ENCODE measurements around the gene DAB1.

DAB1 gene

GRCh38 chr1:57369889-57370288, 54.0 kb downstream of the DAB1 start (continued):
- TF ChIP-seq ELK4 (IDR thresholded peaks at IDR 0.05; ENCODE audit: borderline replicate concordance, low read depth, low read length): no peak

- CTCF ChIA-PET: interaction anchor here (0.6 kb wide), 1 partner anchor 11 kb away, joined by 3 read pairs; no protein-coding TSS in a partner anchor
- Histone ChIP-seq H3K4me3 (ENCODE audit: low read depth, low read length) (no peak overlapping the region), H3K36me3 (ENCODE audit: control insufficient read depth in 2 of 2, insufficient read depth in 1 of 2, low read length in 2 of 2) (no peaks in the 10 kb centered on the region), H3K27ac (ENCODE audit: extremely low read depth, low read depth, low read length) (no peak overlapping the region), H3K4me1 (ENCODE audit: control insufficient read depth, insufficient read depth, low read length) (no peaks in the 10 kb centered on the region), H3K9me3 (ENCODE audit: control insufficient read depth, insufficient read depth, low read depth, low read length) (no peaks in the 10 kb centered on the region)
- POLR2A ChIA-PET: no interaction called here
- TF ChIP-seq ZNF549 (tag by site-specific recombination; IDR thresholded peaks at IDR 0.05): no peak
- TF ChIP-seq ZNF426 (tag by site-specific recombination; IDR thresholded peaks at IDR 0.05): no peak
- TF ChIP-seq SALL2 (tag by site-specific recombination; IDR thresholded peaks at IDR 0.05; ENCODE audit: borderline replicate concordance): no peak
- no peak for TF ChIP-seq BCL11B (tag by site-specific recombination; IDR thresholded peaks at IDR 0.05; ENCODE audit: low read depth)
- TF ChIP-seq ZNF658 (tag by site-specific recombination; IDR thresholded peaks at IDR 0.05): no peak
- TF ChIP-seq, protein P1, sequence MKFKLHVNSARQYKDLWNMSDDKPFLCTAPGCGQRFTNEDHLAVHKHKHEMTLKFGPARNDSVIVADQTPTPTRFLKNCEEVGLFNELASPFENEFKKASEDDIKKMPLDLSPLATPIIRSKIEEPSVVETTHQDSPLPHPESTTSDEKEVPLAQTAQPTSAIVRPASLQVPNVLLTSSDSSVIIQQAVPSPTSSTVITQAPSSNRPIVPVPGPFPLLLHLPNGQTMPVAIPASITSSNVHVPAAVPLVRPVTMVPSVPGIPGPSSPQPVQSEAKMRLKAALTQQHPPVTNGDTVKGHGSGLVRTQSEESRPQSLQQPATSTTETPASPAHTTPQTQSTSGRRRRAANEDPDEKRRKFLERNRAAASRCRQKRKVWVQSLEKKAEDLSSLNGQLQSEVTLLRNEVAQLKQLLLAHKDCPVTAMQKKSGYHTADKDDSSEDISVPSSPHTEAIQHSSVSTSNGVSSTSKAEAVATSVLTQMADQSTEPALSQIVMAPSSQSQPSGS (tag by site-specific recombination; IDR thresholded peaks at IDR 0.05; ENCODE audit: low read depth): no peak
- TF ChIP-seq ZFP41 (tag by site-specific recombination; IDR thresholded peaks at IDR 0.05; ENCODE audit: borderline replicate concordance): no peak
- TF ChIP-seq MZF1 (tag by site-specific recombination; IDR thresholded peaks at IDR 0.05; ENCODE audit: borderline replicate concordance): no peak
- TF ChIP-seq ZNF2 (tag by site-specific recombination; IDR thresholded peaks at IDR 0.05): no peak
- TF ChIP-seq REPIN1 (tag by site-specific recombination; IDR thresholded peaks at IDR 0.05; ENCODE audit: low read depth): no peak
- TF ChIP-seq ZNF366 (tag by site-specific recombination; conservative IDR thresholded peaks at IDR 0.05): no peak
- TF ChIP-seq HOXC10 (CRISPR knock-in tag; IDR thresholded peaks at IDR 0.05): no peak
- TF ChIP-seq ZNF155 (tag by site-specific recombination; IDR thresholded peaks at IDR 0.05): no peak
These were observed 55.9 kb downstream of the DAB1 start for GRCh38 chr1:57367945-57368344.

DNA sequence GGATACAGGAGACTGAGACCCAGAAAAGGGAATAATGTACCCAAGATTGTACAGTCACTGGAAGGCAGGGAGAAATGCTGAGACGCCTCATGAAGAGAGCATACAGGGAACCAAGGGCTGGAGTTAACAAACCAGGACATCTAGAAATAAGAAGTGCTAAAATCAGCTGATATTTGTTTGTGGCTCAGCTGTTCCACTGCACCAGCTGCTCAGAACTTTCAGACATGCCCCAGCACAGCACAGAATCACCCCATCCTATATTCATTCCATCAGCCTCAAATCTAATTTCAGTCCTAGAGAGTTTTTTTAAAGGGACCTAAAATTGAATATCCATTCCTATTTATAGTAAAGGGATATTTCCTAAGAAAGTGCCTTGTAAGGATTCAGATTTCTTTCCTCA, 60.2 kb downstream of the DAB1 start:
- TF ChIP-seq SCRT2 (tag by site-specific recombination; IDR thresholded peaks at IDR 0.05) (no peak), ZNF692 (tag by site-specific recombination; IDR thresholded peaks at IDR 0.05) (no peak), KLF1 (tag by site-specific recombination; IDR thresholded peaks at IDR 0.05) (no peak), ZNF366 (tag by site-specific recombination; conservative IDR thresholded peaks at IDR 0.05) (no peak), ZNF404 (tag by site-specific recombination; IDR thresholded peaks at IDR 0.05) (no peak), ZBTB17 (tag by site-specific recombination; IDR thresholded peaks at IDR 0.05) (no peak), PRDM1 (tag by site-specific recombination; IDR thresholded peaks at IDR 0.05) (no peak), ZNF341 (tag by site-specific recombination; IDR thresholded peaks at IDR 0.05; ENCODE audit: low read depth) (no peak)
- TF ChIP-seq, protein P2, sequence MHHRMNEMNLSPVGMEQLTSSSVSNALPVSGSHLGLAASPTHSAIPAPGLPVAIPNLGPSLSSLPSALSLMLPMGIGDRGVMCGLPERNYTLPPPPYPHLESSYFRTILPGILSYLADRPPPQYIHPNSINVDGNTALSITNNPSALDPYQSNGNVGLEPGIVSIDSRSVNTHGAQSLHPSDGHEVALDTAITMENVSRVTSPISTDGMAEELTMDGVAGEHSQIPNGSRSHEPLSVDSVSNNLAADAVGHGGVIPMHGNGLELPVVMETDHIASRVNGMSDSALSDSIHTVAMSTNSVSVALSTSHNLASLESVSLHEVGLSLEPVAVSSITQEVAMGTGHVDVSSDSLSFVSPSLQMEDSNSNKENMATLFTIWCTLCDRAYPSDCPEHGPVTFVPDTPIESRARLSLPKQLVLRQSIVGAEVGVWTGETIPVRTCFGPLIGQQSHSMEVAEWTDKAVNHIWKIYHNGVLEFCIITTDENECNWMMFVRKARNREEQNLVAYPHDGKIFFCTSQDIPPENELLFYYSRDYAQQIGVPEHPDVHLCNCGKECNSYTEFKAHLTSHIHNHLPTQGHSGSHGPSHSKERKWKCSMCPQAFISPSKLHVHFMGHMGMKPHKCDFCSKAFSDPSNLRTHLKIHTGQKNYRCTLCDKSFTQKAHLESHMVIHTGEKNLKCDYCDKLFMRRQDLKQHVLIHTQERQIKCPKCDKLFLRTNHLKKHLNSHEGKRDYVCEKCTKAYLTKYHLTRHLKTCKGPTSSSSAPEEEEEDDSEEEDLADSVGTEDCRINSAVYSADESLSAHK (tag by site-specific recombination; IDR thresholded peaks at IDR 0.05): no peak
- no peak overlapping the region for H3K27ac ChIP-seq (ENCODE audit: extremely low read depth, low read depth, low read length)
- ChIA-PET POLR2A (no interaction called here), CTCF (no interaction called here)
- no peaks in the 10 kb centered on the region for H3K4me1 ChIP-seq (ENCODE audit: control insufficient read depth, insufficient read depth, low read length)
- H3K4me3 ChIP-seq (ENCODE audit: low read depth, low read length): no peak overlapping the region
- H3K9me3 ChIP-seq (ENCODE audit: control insufficient read depth, insufficient read depth, low read depth, low read length): no peaks in the 10 kb centered on the region
- H3K36me3 ChIP-seq (ENCODE audit: control insufficient read depth in 2 of 2, insufficient read depth in 1 of 2, low read length in 2 of 2): no peaks in the 10 kb centered on the region
